ENCODE results near the gene MORC1.

The MORC1 gene, protein sequence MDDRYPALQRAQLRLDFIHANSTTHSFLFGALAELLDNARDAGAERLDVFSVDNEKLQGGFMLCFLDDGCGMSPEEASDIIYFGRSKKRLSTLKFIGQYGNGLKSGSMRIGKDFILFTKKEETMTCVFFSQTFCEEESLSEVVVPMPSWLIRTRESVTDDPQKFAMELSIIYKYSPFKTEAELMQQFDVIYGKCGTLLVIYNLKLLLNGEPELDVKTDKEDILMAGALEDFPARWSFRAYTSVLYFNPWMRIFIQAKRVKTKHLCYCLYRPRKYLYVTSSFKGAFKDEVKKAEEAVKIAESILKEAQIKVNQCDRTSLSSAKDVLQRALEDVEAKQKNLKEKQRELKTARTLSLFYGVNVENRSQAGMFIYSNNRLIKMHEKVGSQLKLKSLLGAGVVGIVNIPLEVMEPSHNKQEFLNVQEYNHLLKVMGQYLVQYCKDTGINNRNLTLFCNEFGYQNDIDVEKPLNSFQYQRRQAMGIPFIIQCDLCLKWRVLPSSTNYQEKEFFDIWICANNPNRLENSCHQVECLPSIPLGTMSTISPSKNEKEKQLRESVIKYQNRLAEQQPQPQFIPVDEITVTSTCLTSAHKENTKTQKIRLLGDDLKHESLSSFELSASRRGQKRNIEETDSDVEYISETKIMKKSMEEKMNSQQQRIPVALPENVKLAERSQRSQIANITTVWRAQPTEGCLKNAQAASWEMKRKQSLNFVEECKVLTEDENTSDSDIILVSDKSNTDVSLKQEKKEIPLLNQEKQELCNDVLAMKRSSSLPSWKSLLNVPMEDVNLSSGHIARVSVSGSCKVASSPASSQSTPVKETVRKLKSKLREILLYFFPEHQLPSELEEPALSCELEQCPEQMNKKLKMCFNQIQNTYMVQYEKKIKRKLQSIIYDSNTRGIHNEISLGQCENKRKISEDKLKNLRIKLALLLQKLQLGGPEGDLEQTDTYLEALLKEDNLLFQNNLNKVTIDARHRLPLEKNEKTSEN

DNA sequence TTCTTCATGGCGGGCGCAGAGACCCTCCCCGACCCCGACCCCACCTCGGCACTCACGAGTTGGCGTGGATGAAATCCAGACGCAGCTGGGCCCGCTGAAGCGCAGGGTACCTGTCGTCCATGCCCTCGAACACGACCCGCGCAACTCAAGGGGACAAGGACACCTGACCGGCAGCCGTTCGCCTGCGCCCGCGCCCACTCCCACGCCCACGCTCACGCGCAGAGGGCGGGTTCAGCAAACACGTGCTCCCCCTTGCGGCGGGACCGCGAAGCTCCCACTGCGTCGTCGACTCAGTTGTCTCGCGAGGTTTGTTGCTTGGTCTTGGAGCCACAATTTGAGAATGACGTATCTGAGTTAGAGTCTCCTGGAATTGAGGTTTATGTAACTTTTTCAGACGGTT, at the start of gene MORC1:
MORC1 (minus strand) TSS at position 196 of the 400 bp plus-strand sequence; CDS start at position 121, 75 bp downstream.
- no peak for TF ChIP-seq CTCF (IDR thresholded peaks at IDR 0.05; ENCODE audit: control insufficient read depth, insufficient read depth, low read depth, low read length, missing control alignments)
- no peak for DNase-seq (ENCODE audit: low read depth)
- no peak within 1 kb of the TSS for H3K4me3 ChIP-seq (ENCODE audit: control insufficient read depth, low read depth, low read length)

- DNase-seq (ENCODE audit: low read depth): no peak
- H3K4me3 ChIP-seq (ENCODE audit: control insufficient read depth, low read depth, low read length): no peak overlapping the region
- no peak for TF ChIP-seq CTCF (IDR thresholded peaks at IDR 0.05; ENCODE audit: control insufficient read depth, insufficient read depth, low read depth, low read length, missing control alignments)
Measured at GRCh38 chr3:109165905-109166304, 48.0 kb upstream of the MORC1 start.

DNA sequence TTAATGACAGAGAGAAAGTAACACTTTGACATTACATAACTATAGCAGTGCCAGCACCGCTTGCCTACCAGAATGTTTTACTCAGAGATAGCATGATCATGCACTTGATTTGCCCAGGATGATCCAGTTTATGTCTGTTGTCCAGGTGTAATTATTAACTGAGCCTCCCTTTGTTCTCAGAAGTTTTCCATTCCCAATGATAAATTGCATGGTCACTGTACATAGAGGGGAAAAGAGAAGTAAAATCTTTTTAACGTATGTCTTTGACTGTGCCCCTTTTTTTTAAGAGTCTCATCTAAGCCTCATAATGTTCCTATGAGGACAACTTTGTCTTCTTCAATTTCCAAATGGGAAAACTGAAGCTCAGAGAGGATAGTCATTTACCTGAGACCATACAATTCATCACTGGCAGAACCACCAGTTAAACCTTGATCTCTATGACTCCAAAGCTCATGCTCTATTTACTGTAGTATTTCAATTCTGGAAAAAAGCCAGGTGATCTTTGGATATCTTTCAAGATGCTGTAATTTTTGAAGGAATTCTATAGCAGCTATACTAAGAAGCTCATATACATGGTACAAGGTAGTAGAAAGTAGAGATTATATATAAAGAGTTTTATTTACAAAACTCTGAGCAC, 43.7 kb upstream of the MORC1 start:
- no peak for DNase-seq (ENCODE audit: low read depth)
- no peak for TF ChIP-seq CTCF (IDR thresholded peaks at IDR 0.05; ENCODE audit: control insufficient read depth, insufficient read depth, low read depth, low read length, missing control alignments)
- no peak overlapping the region for H3K4me3 ChIP-seq (ENCODE audit: control insufficient read depth, low read depth, low read length)

- H3K4me3 ChIP-seq (ENCODE audit: control insufficient read depth, low read depth, low read length): no peak overlapping the region
- no peak for TF ChIP-seq CTCF (IDR thresholded peaks at IDR 0.05; ENCODE audit: control insufficient read depth, insufficient read depth, low read depth, low read length, missing control alignments)
- no peak for DNase-seq (ENCODE audit: low read depth)
Measured at GRCh38 chr3:109155828-109156227, 37.9 kb upstream of the MORC1 start.

DNA sequence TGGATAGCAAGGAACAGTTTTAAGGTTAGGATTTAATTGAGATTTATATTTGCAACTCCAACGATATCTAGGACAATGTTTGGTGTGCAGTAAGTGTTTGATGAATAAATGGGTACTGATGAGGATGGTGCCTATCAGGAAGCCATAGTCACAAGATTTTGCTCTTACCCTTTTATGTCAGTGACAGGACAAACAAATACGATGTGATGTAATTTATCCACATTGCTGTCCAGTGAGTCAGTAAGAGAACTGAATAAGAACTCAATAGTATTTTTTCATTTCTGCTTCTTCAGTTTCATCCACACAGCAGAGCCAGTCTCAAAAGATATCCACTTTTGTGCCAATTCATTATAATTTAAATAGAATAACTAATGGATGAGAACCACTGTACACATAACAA, 37.0 kb upstream of the MORC1 start:
- DNase-seq (ENCODE audit: low read depth): no peak
- H3K4me3 ChIP-seq (ENCODE audit: control insufficient read depth, low read depth, low read length): no peak overlapping the region
- TF ChIP-seq CTCF (IDR thresholded peaks at IDR 0.05; ENCODE audit: control insufficient read depth, insufficient read depth, low read depth, low read length, missing control alignments): no peak

GRCh38 chr3:109152320-109152719, 34.4 kb upstream of the MORC1 start:
- TF ChIP-seq CTCF (IDR thresholded peaks at IDR 0.05; ENCODE audit: control insufficient read depth, insufficient read depth, low read depth, low read length, missing control alignments): no peak
- DNase-seq (ENCODE audit: low read depth): no peak
- H3K4me3 ChIP-seq (ENCODE audit: control insufficient read depth, low read depth, low read length): no peak overlapping the region
